Measurements from ENCODE around the gene HOXD11. TPM values are rescaled to one million over a fixed set of nuclear protein-coding genes. Genes with fewer than 3 reads are reported as not detected.
A peak's percentile ranks its signal among the peaks of the same experiment; 100 is the strongest.

HOXD11 gene
- total RNA-seq, 1 experiment from 2014 or later, result not detected

DNA sequence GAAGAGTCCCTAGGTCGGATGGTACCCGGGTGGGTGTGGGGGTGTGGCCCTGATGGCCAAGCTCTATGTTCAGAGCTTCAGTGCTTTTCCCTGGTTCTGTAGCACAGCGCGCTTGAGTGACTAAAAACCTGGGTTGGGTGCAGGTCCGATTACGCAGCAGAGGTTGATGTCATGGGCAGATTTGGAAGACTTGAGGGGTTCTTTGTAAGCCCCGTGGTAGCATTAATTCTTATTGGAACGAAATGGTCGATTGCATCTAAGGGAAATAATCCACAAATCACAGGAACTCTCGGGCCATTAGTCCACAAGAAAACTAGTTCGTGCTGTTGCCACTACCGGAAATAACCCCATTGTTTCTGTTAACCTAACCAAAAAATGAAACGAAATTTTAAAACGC is 31.4 kb downstream of the HOXD11 start (continued):
- TF ChIP-seq, protein P1, sequence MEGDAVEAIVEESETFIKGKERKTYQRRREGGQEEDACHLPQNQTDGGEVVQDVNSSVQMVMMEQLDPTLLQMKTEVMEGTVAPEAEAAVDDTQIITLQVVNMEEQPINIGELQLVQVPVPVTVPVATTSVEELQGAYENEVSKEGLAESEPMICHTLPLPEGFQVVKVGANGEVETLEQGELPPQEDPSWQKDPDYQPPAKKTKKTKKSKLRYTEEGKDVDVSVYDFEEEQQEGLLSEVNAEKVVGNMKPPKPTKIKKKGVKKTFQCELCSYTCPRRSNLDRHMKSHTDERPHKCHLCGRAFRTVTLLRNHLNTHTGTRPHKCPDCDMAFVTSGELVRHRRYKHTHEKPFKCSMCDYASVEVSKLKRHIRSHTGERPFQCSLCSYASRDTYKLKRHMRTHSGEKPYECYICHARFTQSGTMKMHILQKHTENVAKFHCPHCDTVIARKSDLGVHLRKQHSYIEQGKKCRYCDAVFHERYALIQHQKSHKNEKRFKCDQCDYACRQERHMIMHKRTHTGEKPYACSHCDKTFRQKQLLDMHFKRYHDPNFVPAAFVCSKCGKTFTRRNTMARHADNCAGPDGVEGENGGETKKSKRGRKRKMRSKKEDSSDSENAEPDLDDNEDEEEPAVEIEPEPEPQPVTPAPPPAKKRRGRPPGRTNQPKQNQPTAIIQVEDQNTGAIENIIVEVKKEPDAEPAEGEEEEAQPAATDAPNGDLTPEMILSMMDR (IDR thresholded peaks at IDR 0.05), result no peak
- TF ChIP-seq ZBTB21 (CRISPR knock-in tag; IDR thresholded peaks at IDR 0.05; ENCODE audit: borderline replicate concordance) (no peak), FOXP4 (CRISPR knock-in tag; IDR thresholded peaks at IDR 0.05) (no peak), ZNF512 (CRISPR knock-in tag; IDR thresholded peaks at IDR 0.05; ENCODE audit: borderline replicate concordance) (no peak), FOXJ3 (CRISPR knock-in tag; IDR thresholded peaks at IDR 0.05; ENCODE audit: borderline replicate concordance) (no peak), SMAD4 (CRISPR knock-in tag; IDR thresholded peaks at IDR 0.05) (no peak)

DNA sequence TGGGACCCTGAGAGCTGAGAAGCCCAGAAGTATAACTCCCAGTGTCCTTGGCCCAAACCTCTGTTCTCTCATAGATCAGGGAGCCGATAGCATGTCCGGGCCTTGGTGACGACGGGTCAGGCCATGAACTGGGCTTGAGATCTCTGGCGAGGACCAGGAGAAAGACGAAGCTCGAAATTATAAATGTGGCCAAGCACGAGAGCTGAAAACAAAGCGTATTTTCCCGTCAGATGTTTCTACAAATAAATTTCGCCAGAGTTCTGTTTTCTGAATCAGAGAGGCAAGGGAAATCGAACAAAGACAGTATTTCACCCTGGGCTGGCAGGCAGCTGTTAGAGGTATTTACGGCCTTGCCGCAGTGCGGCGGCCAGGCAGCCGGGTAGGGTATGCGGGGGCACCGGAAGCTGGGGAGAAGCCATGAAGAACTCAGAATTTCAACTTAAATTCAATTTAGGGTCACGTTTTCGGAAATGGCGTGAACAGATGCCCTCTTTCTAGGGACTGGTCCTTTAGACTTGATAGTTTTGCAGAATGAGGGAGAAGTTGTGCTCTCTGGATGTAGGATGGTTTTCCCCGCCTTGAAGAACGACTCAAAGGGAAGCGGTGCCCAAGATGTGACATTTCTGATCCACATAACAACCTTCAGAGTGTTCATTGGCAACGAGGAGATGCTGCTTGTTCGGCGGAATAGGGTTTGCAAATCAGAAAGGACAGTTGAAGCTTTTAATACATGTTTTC is 32.0 kb downstream of the HOXD11 start:
- Mint-ChIP-seq H3K36me3 (no peaks in the 10 kb centered on the region), H3K4me1 (peaks cover 15% of the 10 kb centered on the region), H3K4me3 (no peak overlapping the region), H3K27me3 (ENCODE audit: low read depth) (peaks cover 98% of the 10 kb centered on the region), H3K9me3 (no peaks in the 10 kb centered on the region), H3K27ac (no peak overlapping the region)
- CTCF ChIA-PET, result interaction anchor here (1.7 to 3.4 kb wide), 9 partner anchors 8 to 515 kb away, joined by 3 to 73 read pairs (median 24); no protein-coding TSS in a partner anchor
- no peak for DNase-seq (ENCODE audit: low spot score)
- TF ChIP-seq ZSCAN18 (CRISPR knock-in tag; IDR thresholded peaks at IDR 0.05) (no peak), OVOL2 (CRISPR knock-in tag; IDR thresholded peaks at IDR 0.05; ENCODE audit: borderline replicate concordance) (no peak)
- POLR2A ChIA-PET, result no interaction called here
- ATAC-seq, result no peak

DNA sequence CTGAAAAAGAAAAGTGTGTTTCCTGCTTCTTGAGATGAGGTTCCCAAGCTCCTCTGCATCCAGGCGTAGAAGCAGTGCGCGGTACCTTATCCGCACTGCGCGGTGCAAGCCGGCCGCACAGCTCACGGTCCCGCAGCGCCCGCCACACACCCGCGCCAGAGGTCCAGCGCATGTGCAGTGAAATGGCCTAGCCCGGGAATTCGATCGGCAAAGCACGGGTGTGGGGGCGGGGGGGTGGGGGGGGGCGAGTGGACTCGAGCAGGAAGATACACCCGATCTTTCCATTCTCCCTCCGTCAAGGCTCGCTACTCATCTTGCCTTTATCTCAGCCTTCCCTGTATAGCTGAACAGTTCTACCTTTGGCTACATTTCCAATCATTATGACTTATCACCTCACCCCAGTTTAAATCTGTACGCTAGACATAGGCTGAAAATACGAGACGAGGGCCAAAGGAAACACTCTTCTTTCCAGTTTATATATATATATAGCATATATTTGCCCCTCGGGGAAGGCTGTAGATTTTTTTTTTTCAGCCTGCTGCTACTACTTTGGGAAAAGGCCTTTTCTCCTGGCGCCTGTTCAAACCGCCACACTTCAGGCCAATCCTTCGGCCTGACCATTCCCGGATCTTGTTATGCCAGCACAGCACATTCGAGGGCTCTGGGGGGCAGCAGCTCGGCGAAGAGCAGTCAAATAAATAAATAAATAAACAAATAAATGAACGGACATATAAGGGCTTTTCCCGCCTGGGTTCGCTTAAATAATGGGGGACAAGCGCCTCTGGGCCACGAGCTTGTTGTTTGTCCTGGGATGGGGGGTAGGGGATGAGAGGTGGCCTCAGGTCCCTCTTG is 32.8 kb downstream of the HOXD11 start:
- H3K4me3 Mint-ChIP-seq, result peak overlapping the region; percentile 44
- no peak for DNase-seq (ENCODE audit: low spot score)
- TF ChIP-seq OVOL2 (CRISPR knock-in tag; IDR thresholded peaks at IDR 0.05; ENCODE audit: borderline replicate concordance) (no peak), ZSCAN18 (CRISPR knock-in tag; IDR thresholded peaks at IDR 0.05) (no peak), CBFB (CRISPR knock-in tag; IDR thresholded peaks at IDR 0.05; ENCODE audit: low read depth) (no peak), ZNF396 (CRISPR knock-in tag; IDR thresholded peaks at IDR 0.05; ENCODE audit: borderline replicate concordance) (no peak), SMAD4 (CRISPR knock-in tag; IDR thresholded peaks at IDR 0.05) (no peak), ZNF263 (CRISPR knock-in tag; IDR thresholded peaks at IDR 0.05; ENCODE audit: low read depth) (no peak), ZNF138 (CRISPR knock-in tag; conservative IDR thresholded peaks at IDR 0.05) (no peak), ZNF512 (CRISPR knock-in tag; IDR thresholded peaks at IDR 0.05; ENCODE audit: borderline replicate concordance) (no peak), FOXJ3 (CRISPR knock-in tag; IDR thresholded peaks at IDR 0.05; ENCODE audit: borderline replicate concordance) (no peak)
- TF ChIP-seq, protein P2, sequence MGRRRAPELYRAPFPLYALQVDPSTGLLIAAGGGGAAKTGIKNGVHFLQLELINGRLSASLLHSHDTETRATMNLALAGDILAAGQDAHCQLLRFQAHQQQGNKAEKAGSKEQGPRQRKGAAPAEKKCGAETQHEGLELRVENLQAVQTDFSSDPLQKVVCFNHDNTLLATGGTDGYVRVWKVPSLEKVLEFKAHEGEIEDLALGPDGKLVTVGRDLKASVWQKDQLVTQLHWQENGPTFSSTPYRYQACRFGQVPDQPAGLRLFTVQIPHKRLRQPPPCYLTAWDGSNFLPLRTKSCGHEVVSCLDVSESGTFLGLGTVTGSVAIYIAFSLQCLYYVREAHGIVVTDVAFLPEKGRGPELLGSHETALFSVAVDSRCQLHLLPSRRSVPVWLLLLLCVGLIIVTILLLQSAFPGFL (CRISPR knock-in tag; IDR thresholded peaks at IDR 0.05; ENCODE audit: borderline replicate concordance), result no peak
- H3K27ac Mint-ChIP-seq, result no peak overlapping the region
- H3K36me3 Mint-ChIP-seq, result no peaks in the 10 kb centered on the region
- H3K27me3 Mint-ChIP-seq (ENCODE audit: low read depth), result peaks cover 98% of the 10 kb centered on the region
- no peak for ATAC-seq
- peaks cover 14% of the 10 kb centered on the region for H3K4me1 Mint-ChIP-seq
- ChIA-PET CTCF (interaction anchor here (0.6 to 3.4 kb wide), 34 partner anchors 8 to 1009 kb away, joined by 3 to 73 read pairs (median 6); partner anchors contain the start of gene HOXD1), POLR2A (no interaction called here)
- H3K9me3 Mint-ChIP-seq, result no peaks in the 10 kb centered on the region

All from WTC11 (cell line).